ENCODE results near the gene FAIM2.

DNA sequence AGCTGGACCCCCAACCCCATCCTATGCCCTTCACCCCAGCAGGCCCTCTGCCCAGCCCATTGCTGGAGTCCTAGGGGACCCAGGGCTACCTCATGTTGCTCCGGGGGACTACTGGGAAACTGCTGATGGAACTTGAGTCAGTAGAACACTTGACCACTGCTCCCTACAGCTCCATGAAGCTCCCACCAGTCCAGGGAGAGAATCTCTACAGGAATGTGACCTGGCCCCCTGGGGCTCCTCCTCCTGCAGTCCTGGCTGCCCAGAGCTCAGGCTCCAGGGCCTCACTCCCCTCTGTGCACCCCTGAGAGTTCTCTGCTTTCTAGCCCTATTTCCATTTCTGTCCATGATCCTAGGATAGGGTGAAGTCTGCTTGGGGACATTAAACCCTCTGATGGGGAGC lies 36.0 kb upstream of the FAIM2 start:
- no peak for TF ChIP-seq POLR2A (IDR thresholded peaks at IDR 0.05)
- TF ChIP-seq, protein P1, sequence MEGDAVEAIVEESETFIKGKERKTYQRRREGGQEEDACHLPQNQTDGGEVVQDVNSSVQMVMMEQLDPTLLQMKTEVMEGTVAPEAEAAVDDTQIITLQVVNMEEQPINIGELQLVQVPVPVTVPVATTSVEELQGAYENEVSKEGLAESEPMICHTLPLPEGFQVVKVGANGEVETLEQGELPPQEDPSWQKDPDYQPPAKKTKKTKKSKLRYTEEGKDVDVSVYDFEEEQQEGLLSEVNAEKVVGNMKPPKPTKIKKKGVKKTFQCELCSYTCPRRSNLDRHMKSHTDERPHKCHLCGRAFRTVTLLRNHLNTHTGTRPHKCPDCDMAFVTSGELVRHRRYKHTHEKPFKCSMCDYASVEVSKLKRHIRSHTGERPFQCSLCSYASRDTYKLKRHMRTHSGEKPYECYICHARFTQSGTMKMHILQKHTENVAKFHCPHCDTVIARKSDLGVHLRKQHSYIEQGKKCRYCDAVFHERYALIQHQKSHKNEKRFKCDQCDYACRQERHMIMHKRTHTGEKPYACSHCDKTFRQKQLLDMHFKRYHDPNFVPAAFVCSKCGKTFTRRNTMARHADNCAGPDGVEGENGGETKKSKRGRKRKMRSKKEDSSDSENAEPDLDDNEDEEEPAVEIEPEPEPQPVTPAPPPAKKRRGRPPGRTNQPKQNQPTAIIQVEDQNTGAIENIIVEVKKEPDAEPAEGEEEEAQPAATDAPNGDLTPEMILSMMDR (IDR thresholded peaks at IDR 0.05): no peak

All from heart left ventricle (tissue), 13 donors.